Measurements from ENCODE around the gene GOLT1A. TPM values are rescaled to one million over a fixed set of nuclear protein-coding genes. Genes with fewer than 3 reads are reported as not detected.

The GOLT1A gene
- total and polyA plus RNA-seq, 2 of the 8 experiments (the other 6 are each of a cell fraction or from before 2014, with no cell fraction given) = 7.5 to 8.5 TPM

DNA sequence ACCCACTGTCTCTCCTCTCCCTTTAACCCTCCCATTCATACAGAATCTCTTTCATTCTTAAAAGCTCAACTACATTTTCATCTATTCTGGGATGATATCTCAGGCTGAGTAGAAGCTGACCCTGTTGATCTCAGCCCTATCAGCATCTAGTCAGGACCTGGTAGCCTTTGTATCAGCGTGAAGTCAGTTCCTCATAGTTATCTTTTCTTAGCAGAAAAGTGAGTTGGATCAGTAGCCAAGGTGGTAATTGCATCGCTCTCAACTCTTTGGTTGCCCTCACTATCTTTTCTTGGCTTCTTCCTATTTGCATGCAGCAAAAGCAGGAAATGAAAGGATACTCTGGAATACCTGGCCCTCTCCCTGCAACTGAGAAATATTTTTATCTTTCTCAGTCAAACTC is 13.6 kb upstream of the GOLT1A start:
- H3K9me3 ChIP-seq (ENCODE audit: insufficient read depth in 2 of 2, low read depth in 1 of 2, low read length in 1 of 2) = no peaks in the 10 kb centered on the region
- no peaks in the 10 kb centered on the region for H3K79me2 ChIP-seq (ENCODE audit: control insufficient read depth in 1 of 2, insufficient read depth in 2 of 2, low read length in 2 of 2)
- CTCF ChIA-PET (ENCODE audit: partially characterized antibody) = interaction anchor here (0.8 to 8.3 kb wide), 4 partner anchors 13 to 171 kb away, joined by 3 to 59 read pairs (median 15); partner anchors contain the start of gene GOLT1A
- H4K5ac ChIP-seq (ENCODE audit: insufficient read length, low read depth, low read length) = no peak overlapping the region
- H3K4me1 ChIP-seq (replicated peaks in 1 of 4; ENCODE audit: control insufficient read depth in 3 of 4, insufficient read depth in 4 of 4, low read length in 3 of 4) = no peaks in the 10 kb centered on the region
- H4K20me1 ChIP-seq (replicated peaks in 1 of 2; ENCODE audit: control insufficient read depth in 1 of 2, insufficient read depth in 2 of 2, low read length in 2 of 2) = no peaks in the 10 kb centered on the region
- H2BK12ac ChIP-seq (ENCODE audit: low read depth, low read length) = no peak overlapping the region
- no peak overlapping the region for H2BK15ac ChIP-seq (ENCODE audit: low read length)
- H3K79me1 ChIP-seq (ENCODE audit: low read depth, low read length) = no peaks in the 10 kb centered on the region
- POLR2A ChIA-PET (ENCODE audit: partially characterized antibody) = interaction anchor here (0.6 kb wide), 1 partner anchor 296 kb away, joined by 3 read pairs; no protein-coding TSS in a partner anchor
- WGBS, 2 experiments (ENCODE audit: extremely low coverage in 1 of 2, insufficient coverage in 1 of 2, insufficient read length in 1 of 2, insufficient replicate concordance in 2 of 2, low coverage in 1 of 2, low lambda C conversion rate in 2 of 2, missing lambda C conversion rate in 1 of 2) = 84% methylated on average over 2 of the region's 2 CpGs; no CpG with 5 or more reads in 1 of the 2 experiments
- H3K23ac ChIP-seq (ENCODE audit: insufficient read length) = no peak overlapping the region
- no peak overlapping the region for H3K4me3 ChIP-seq (ENCODE audit: extremely low read depth in 1 of 4, insufficient read depth in 2 of 4, low read depth in 3 of 4, low read length in 4 of 4)
- no peak overlapping the region for H3K4me2 ChIP-seq (ENCODE audit: insufficient read depth in 1 of 2, low read depth in 2 of 2, low read length in 2 of 2)
- no peak overlapping the region for H2AK5ac ChIP-seq (ENCODE audit: low read depth, low read length)
- H3K4ac ChIP-seq (replicated peaks; ENCODE audit: insufficient read length, low read depth, low read length) = no peak overlapping the region
- H4K8ac ChIP-seq (ENCODE audit: extremely low read depth, insufficient read depth, low read length) = no peak overlapping the region
- H3K23me2 ChIP-seq (ENCODE audit: low read depth, low read length) = no peaks in the 10 kb centered on the region
- no peaks in the 10 kb centered on the region for H3K27me3 ChIP-seq (replicated peaks in 1 of 4; ENCODE audit: control insufficient read depth in 3 of 4, extremely low read depth in 1 of 4, insufficient read depth in 3 of 4, low read length in 3 of 4)
- H3K14ac ChIP-seq (ENCODE audit: insufficient read length) = no peak overlapping the region
- no peak for FAIRE-seq
- H3K36me3 ChIP-seq (ENCODE audit: control insufficient read depth in 2 of 4, insufficient read depth in 4 of 4, low read length in 3 of 4) = no peaks in the 10 kb centered on the region; a peak in 1 of 8 replicates
- no peak for TF ChIP-seq ASH2L (IDR thresholded peaks at IDR 0.05; ENCODE audit: low read length)
- no peak for TF ChIP-seq TBP (IDR thresholded peaks at IDR 0.05; ENCODE audit: low read depth, low read length)
- no peak for TF ChIP-seq YY1 (IDR thresholded peaks at IDR 0.05; ENCODE audit: low read depth, low read length)
- TF ChIP-seq CEBPB (IDR thresholded peaks at IDR 0.05; ENCODE audit: low read depth, low read length) = no peak
- no peak for TF ChIP-seq TAF1 (IDR thresholded peaks at IDR 0.05; ENCODE audit: low read depth, low read length)
- no peak for TF ChIP-seq ATF3 (IDR thresholded peaks at IDR 0.05; ENCODE audit: insufficient read depth, low read depth, low read length)
- no peak overlapping the region for H2BK20ac ChIP-seq (ENCODE audit: low read length)
- H2AFZ ChIP-seq (ENCODE audit: low read length) = no peak overlapping the region
- H2BK5ac ChIP-seq (ENCODE audit: low read depth, low read length) = no peak overlapping the region
- H2BK120ac ChIP-seq (replicated peaks; ENCODE audit: low read depth, low read length) = no peak overlapping the region
- H3K56ac ChIP-seq (replicated peaks; ENCODE audit: insufficient read length, low read depth, low read length) = no peak overlapping the region
- H4K91ac ChIP-seq (replicated peaks; ENCODE audit: insufficient read length, low read length) = no peak overlapping the region
- no peak overlapping the region for H3K27ac ChIP-seq (ENCODE audit: low read depth, low read length)
- no peak for DNase-seq (ENCODE audit: low read depth in 1 of 2, low spot score in 2 of 2)
- H3K18ac ChIP-seq (ENCODE audit: extremely low read depth, low read length) = no peak overlapping the region
- no peak overlapping the region for H3K9ac ChIP-seq (replicated peaks in 1 of 4; ENCODE audit: extremely low read depth in 1 of 4, low read depth in 3 of 4, low read length in 3 of 4)
